C4-2B (cell line): ENCODE measurements around the gene TMEM259.

ENCODE experiments used
- CTCF ChIP-seq: fragments of 450-650 bp; conservative IDR thresholded peaks from 2 replicates; pipeline ENCODE4 v1.5.1; 2017; ENCODE audit warnings: mild to moderate bottlenecking
- ZFX ChIP-seq: fragments of 450-650 bp; IDR thresholded peaks from 2 replicates; pipeline ENCODE4 v1.6.1; 2017

- TF ChIP-seq CTCF (no peak), ZFX (no peak)
Observed at GRCh38 chr19:976476-976875, 44.4 kb downstream of the TMEM259 start.
